KMS-11 (cell line): Measurements from ENCODE around the gene PIR.

Experiments used
- H2AFZ ChIP-seq: fragments of 200-600 bp; sonication (generic); 2 replicates; pipeline ENCODE4 v1.6.1; 2016; ENCODE audit warnings: antibody characterized with exemption, mixed run types, low read depth
- H3K27ac ChIP-seq: fragments of 200-600 bp; sonication (generic); 2 replicates; pipeline ENCODE4 v1.6.1; 2016; ENCODE audit warnings: mild to moderate bottlenecking, mixed run types
- H3K27me3 ChIP-seq: fragments of 200-600 bp; sonication (generic); 2 replicates; pipeline ENCODE4 v1.6.1; 2017; ENCODE audit warnings: mild to moderate bottlenecking, low read depth, mixed run types, moderate library complexity; ENCODE audit not compliant: insufficient read depth
- H3K36me3 ChIP-seq: fragments of 200-600 bp; sonication (generic); 2 replicates; pipeline ENCODE4 v1.6.1; 2017; ENCODE audit warnings: mild to moderate bottlenecking, mixed run types; ENCODE audit not compliant: insufficient read depth
- H3K4me1 ChIP-seq: fragments of 200-600 bp; sonication (generic); 2 replicates; pipeline ENCODE4 v1.6.1; 2016; ENCODE audit warnings: mild to moderate bottlenecking, low read depth, mixed run types; ENCODE audit not compliant: poor library complexity, severe bottlenecking
- H3K4me2 ChIP-seq: fragments of 200-600 bp; sonication (generic); 2 replicates; pipeline ENCODE4 v1.7.0; 2016; ENCODE audit warnings: mild to moderate bottlenecking, mixed run types
- H3K4me3 ChIP-seq: fragments of 200-600 bp; sonication (generic); IDR thresholded peaks from 2 replicates; pipeline ENCODE4 v1.6.1; 2017; ENCODE audit warnings: low read depth, low read length, mixed read lengths; ENCODE audit not compliant: insufficient read depth
- H3K79me2 ChIP-seq: fragments of 200-600 bp; sonication (generic); 2 replicates; pipeline ENCODE4 v1.6.1; 2016; ENCODE audit warnings: low read depth, mixed run types; ENCODE audit not compliant: insufficient read depth
- H3K9ac ChIP-seq: fragments of 200-600 bp; sonication (generic); 2 replicates; pipeline ENCODE4 v1.6.1; 2016; ENCODE audit warnings: mild to moderate bottlenecking, mixed run types
- H4K20me1 ChIP-seq: fragments of 200-600 bp; sonication (generic); 2 replicates; pipeline ENCODE4 v1.6.1; 2016; ENCODE audit warnings: mild to moderate bottlenecking, mixed run types; ENCODE audit not compliant: insufficient read depth
- TF ChIP-seq, protein P1 (sequence below): fragments of 200-600 bp; sonication (generic); conservative IDR thresholded peaks from 2 replicates; pipeline ENCODE4 v1.6.1; 2017; ENCODE audit warnings: low read depth, mild to moderate bottlenecking, antibody characterized with exemption, low read length, moderate library complexity, mixed read lengths

Gene PIR

DNA sequence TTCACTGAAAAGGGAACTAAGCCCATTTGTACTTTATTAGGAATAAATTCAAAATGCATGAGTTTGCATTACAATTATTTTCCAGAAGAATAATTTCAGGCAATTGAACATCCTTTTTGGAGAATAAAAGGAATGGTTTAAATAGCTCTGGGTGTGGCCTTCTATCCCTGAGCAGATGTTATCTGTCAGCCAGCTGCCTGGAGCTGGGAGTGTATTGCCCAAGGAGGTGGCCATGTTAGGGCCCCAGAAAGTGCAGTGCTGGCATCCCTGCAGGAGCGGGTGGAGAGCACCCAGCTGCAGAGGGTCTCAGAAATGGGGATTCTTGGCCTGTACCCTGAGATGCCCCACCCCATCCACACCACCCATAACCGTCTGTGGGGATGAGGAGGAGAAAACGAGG lies 87.3 kb downstream of the PIR start:
- Histone ChIP-seq H3K4me1 (no peaks in the 10 kb centered on the region), H3K4me2 (no peak overlapping the region), H3K9ac (no peak overlapping the region), H4K20me1 (no peaks in the 10 kb centered on the region), H3K4me3 (no peak overlapping the region), H3K27me3 (no peaks in the 10 kb centered on the region), H2AFZ (no peak overlapping the region), H3K36me3 (no peaks in the 10 kb centered on the region), H3K79me2 (no peaks in the 10 kb centered on the region), H3K27ac (no peak overlapping the region)
- TF ChIP-seq, protein P1, sequence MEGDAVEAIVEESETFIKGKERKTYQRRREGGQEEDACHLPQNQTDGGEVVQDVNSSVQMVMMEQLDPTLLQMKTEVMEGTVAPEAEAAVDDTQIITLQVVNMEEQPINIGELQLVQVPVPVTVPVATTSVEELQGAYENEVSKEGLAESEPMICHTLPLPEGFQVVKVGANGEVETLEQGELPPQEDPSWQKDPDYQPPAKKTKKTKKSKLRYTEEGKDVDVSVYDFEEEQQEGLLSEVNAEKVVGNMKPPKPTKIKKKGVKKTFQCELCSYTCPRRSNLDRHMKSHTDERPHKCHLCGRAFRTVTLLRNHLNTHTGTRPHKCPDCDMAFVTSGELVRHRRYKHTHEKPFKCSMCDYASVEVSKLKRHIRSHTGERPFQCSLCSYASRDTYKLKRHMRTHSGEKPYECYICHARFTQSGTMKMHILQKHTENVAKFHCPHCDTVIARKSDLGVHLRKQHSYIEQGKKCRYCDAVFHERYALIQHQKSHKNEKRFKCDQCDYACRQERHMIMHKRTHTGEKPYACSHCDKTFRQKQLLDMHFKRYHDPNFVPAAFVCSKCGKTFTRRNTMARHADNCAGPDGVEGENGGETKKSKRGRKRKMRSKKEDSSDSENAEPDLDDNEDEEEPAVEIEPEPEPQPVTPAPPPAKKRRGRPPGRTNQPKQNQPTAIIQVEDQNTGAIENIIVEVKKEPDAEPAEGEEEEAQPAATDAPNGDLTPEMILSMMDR = no peak

DNA sequence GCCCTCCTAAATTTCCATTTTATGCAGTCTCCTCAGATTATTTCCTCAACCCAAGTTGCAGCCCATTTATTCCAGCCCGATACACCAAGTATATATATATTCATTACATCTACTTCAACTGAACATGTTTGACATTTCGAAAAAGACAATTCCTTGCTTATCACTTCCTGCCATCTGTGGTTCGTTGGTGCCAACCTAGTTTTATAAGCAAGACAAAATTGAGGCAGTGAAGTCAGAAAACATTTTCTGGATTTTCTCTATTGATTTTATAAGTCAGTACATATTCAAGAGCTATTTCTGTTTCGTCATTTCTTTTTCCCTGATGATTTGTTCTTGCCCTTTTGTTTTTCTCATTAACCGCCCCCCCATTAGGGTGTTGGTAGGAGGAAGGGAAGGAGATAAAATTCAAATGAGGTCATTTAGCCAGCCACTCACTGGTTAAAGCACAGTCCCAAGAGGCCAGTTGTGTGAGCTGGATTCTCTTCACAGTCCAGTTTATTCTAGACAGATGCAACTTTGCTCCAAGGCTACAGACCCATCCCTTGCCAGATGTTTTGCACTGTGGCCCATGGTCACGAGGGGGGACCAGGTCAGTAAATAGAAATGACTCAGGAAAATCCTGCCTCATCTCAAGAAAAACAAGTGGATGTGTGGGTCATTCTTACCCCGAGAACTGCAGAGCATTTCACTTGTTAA lies 88.6 kb downstream of the PIR start:
- no peak overlapping the region for H3K4me3 ChIP-seq
- H3K9ac ChIP-seq = no peak overlapping the region
- H4K20me1 ChIP-seq = no peaks in the 10 kb centered on the region
- H3K36me3 ChIP-seq = no peaks in the 10 kb centered on the region
- H3K27me3 ChIP-seq = no peaks in the 10 kb centered on the region
- no peak overlapping the region for H3K4me2 ChIP-seq
- H3K79me2 ChIP-seq = no peaks in the 10 kb centered on the region
- H2AFZ ChIP-seq = no peak overlapping the region
- no peaks in the 10 kb centered on the region for H3K4me1 ChIP-seq
- H3K27ac ChIP-seq = no peak overlapping the region
- TF ChIP-seq, protein P1 = no peak

DNA sequence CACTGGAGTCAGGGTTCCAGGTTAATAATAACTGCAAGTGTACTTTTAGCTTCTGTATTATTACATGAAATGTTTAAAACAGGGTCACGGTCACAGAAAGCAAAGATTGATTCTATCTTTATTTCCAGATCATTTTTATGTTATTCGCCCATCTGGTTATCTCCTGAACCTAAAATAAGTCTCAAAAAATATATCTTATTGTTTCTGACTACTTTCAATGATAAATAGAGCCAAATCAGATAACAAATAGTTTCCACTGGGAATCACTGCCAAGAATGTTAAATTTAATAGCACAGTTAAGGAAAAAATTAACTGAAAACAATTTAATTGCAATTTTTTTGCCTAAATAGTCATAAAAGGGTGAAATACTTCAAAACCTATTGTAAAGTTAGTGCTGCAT lies 91.8 kb downstream of the PIR start:
- no peak overlapping the region for H3K27ac ChIP-seq
- H3K36me3 ChIP-seq = no peaks in the 10 kb centered on the region
- H3K9ac ChIP-seq = no peak overlapping the region
- H3K4me1 ChIP-seq = no peaks in the 10 kb centered on the region
- no peaks in the 10 kb centered on the region for H3K27me3 ChIP-seq
- H4K20me1 ChIP-seq = no peaks in the 10 kb centered on the region
- no peak overlapping the region for H2AFZ ChIP-seq
- no peak overlapping the region for H3K4me2 ChIP-seq
- TF ChIP-seq, protein P1 = no peak
- no peak overlapping the region for H3K4me3 ChIP-seq
- H3K79me2 ChIP-seq = no peaks in the 10 kb centered on the region

DNA sequence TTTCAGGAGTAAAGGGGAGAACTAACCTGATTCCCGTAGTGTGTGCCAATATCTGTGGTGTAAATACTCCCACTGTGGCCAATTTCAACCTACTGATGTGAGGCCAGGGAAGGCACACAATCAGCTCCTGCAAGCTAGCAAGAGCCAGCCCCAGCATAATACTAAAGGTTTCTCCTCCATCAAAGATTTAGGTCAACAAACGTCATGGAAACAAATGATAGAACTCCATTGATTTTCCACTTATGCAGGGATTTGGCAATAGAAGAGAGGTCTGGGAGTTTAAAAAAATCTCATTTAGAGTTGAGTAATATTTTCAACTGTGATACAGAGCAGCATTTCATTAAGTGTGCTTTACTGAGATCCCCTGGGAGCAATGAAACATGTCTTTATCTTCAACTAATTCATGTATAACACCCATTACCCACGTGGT lies 93.2 kb downstream of the PIR start:
- Histone ChIP-seq H3K4me1 (no peaks in the 10 kb centered on the region), H3K36me3 (no peaks in the 10 kb centered on the region), H3K4me3 (no peak overlapping the region), H2AFZ (no peak overlapping the region), H3K9ac (no peak overlapping the region), H3K27me3 (no peaks in the 10 kb centered on the region), H3K79me2 (no peaks in the 10 kb centered on the region), H4K20me1 (no peaks in the 10 kb centered on the region), H3K4me2 (no peak overlapping the region), H3K27ac (no peak overlapping the region)
- TF ChIP-seq, protein P1 = no peak
